ENCODE measurements around the gene TTC34.

The TTC34 gene

DNA sequence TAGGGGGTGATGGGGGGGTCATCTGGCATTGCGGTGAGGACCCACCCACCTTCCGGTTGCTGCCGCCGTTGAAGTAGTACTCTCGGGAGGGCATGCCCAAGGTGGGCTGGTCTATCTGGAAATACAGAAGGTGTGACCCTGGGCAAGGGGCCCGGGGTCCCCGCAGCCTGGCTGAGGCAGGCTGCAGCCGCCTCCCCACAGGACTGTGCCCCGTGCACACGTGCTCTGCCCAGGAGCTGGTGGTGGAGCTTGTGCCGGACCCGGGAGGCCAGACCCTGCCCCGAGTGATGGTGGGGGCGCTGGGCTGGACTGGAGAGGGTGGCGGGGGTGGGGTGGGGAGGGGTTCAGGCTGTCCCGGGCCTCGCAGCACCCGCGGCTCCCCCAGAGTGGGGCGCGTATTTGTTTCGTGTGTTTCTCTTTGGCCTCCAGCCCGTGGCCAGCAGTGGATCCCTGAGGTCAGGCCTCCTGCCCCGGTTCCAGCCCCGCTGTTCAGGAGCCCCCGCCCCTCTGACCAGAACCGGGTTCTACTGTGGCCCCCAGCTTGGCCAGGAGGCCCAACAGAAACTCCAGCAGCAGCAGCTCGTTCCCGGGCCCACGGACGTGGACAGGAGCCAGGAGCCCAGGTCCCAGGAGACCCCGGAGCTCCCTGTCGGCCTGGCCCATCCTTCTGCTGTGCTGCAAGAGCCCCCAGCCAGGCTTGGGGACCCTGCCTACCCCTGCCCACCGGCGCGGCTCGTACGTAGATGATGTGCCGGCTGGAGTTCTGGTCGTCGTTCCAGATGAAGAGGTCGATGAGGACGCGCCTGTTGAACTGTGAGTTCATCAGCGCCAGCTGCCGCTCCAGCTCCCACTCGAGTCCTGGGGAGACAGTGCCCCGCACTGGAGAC lies 195.7 kb downstream of the TTC34 start:
- FAIRE-seq: no peak
- no peak for TF ChIP-seq POLR2A (IDR thresholded peaks at IDR 0.05; ENCODE audit: low read depth, low read length)
- no peak for DNase-seq (ENCODE audit: insufficient read length, low spot score)

- FAIRE-seq: no peak
- TF ChIP-seq POLR2A (IDR thresholded peaks at IDR 0.05; ENCODE audit: low read depth, low read length): no peak
- no peak for DNase-seq (ENCODE audit: insufficient read length, low spot score)
Observed at GRCh38 chr1:2604844-2605508, 196.5 kb downstream of the TTC34 start.

DNA sequence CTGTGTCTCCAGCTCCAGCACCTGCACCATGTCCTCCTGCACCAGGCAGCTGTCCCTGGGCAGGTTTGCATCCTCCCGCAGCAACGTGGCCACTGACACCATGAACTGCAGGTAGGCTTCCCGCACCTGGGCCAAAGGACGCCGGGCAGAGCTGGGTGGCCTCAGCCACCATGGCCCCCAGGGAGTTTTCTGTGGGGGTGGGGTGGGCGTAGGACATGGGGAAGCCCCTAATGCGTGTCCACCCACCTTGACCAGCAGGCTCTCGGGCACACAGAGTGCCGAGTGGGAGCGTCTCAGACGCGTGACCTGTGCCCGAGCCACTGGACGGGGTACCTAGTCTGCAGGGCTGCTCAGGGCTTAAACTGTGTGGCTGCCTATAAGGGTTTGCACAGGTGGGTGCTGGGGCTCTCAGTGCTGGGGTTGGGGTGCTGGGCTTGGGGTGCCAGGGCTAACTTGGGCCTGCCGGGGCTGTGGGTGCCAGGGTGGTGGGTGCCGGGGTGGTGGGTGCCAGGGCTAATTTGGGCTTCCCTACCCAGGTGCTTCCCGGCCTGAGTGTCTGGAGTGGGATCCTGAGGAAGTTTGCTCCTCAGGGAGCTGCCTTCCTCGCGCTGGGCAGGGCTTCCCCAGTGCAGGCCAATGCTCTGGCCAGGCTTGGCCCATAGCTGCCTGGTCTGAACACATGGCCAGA lies 197.2 kb downstream of the TTC34 start:
- FAIRE-seq: no peak
- no peak for DNase-seq (ENCODE audit: insufficient read length, low spot score)
- TF ChIP-seq POLR2A (IDR thresholded peaks at IDR 0.05; ENCODE audit: low read depth, low read length): no peak

GRCh38 chr1:2603521-2604155 lies 197.9 kb downstream of the TTC34 start:
- FAIRE-seq (no peak), DNase-seq (ENCODE audit: insufficient read length, low spot score) (no peak)
- no peak for TF ChIP-seq POLR2A (IDR thresholded peaks at IDR 0.05; ENCODE audit: low read depth, low read length)

DNA sequence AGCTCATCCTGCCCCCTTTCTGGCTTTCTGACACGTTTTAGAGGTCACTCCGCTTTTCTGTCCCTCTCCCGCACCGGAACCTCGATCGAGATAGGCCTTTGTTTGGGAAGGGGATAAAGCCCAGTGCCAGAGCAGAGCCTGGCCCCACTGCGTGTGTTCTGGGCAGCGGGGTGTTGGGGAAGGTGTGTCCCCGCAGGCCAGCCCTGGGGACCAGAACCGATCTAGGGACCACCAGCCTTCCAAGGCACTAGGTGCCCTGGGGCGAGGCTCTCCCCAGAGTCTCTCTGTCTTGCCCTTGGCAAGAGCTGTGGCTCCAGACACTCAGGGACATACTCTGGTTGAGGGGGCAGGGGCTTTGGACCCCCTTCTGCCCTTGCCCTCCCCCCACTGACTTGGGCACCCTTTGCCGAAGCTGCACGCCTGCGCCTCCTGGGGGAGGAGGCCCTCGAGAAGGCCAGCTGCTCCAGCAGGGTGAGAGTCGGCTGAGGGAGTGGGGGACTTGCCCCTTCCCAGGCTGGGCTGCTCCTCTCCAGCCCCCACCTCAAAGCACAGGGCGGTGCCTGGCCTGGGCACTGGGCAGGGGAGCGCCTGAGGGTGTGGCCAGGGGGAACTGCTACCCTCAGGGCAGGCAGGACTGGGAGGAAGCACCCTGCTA lies 198.5 kb downstream of the TTC34 start:
- no peak for DNase-seq (ENCODE audit: insufficient read length, low spot score)
- TF ChIP-seq POLR2A (IDR thresholded peaks at IDR 0.05; ENCODE audit: low read depth, low read length): no peak
- no peak for FAIRE-seq

DNA sequence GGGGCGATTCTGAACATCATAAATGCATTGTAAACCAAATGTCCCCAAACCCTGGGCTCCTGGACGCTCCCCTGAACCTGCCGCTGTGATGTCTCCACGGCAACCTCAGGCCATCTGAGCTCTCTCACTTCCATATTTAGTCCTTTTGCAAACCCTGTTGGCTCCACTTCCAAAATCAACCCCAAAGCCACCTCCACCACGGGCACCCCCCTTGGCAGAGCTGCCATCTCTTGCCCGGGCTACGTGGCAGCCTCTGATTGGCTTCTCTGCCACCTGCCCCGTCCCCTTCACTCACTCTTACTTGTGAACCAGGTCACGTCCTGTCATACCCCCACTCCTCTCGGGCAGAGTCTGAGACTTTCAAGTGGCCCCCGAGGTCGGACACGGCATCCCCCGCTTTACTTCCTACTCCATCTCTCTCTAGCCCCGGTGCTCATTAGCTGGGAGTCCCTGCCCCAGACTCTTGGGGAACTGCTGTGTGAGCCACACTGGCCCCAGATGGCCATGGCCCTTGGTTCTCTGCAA lies 199.1 kb downstream of the TTC34 start:
- DNase-seq (ENCODE audit: insufficient read length, low spot score) (no peak), FAIRE-seq (no peak)
- no peak for TF ChIP-seq POLR2A (IDR thresholded peaks at IDR 0.05; ENCODE audit: low read depth, low read length)

- TF ChIP-seq POLR2A (IDR thresholded peaks at IDR 0.05; ENCODE audit: low read depth, low read length): no peak
- DNase-seq (ENCODE audit: insufficient read length, low spot score) (no peak), FAIRE-seq (no peak)
Observed at GRCh38 chr1:2601721-2602303, 199.7 kb downstream of the TTC34 start.

- DNase-seq (ENCODE audit: insufficient read length, low spot score) (no peak), FAIRE-seq (no peak)
- no peak for TF ChIP-seq POLR2A (IDR thresholded peaks at IDR 0.05; ENCODE audit: low read depth, low read length)
Observed at GRCh38 chr1:2598329-2598931, 203.1 kb downstream of the TTC34 start.

GRCh38 chr1:2597441-2598328 lies 203.8 kb downstream of the TTC34 start:
- DNase-seq (ENCODE audit: insufficient read length, low spot score) (no peak), FAIRE-seq (no peak)
- no peak for TF ChIP-seq POLR2A (IDR thresholded peaks at IDR 0.05; ENCODE audit: low read depth, low read length)

DNA sequence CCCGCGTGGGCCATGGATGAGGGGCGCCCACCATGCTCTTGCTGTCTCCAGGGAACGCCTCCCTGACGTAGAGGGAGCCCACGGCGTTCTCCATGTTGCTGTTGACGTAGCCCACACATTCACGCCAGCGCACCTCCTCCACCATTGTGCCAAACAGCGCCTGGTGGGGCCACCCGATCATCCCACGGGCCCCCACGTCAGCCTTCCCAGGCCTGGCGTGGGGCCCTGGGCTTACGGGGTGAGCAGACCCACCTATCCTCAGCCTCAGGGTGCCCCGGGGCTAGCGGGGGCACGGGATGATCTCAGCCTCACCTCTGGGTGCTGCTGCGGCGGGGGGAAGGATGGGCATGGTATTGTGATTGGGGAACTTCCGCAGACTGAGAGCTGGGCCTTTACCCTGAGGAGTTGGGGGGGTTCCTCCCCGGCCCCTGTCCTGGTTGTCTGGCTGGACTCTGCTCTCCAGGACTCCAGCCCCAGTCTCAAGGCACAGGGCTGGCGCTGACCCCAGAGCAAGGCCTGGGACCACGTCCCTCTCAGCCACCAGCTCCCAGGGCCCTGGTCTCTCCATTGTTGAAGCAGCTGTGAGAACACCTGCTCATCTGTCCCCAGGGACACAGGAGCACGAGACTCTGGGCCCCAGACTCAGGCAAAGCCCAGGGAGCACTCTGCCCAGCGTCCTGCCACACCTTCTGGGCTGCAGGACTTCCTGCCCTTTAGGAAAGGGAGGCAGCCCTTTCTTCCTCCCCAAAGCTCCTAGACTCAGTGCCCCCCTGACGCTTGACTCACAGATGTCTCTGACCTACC lies 204.8 kb downstream of the TTC34 start:
- no peak for TF ChIP-seq POLR2A (IDR thresholded peaks at IDR 0.05; ENCODE audit: low read depth, low read length)
- no peak for FAIRE-seq
- DNase-seq (ENCODE audit: insufficient read length, low spot score): no peak

Data from H54 (cell line).